Left renal pelvis (tissue), 4 donors: ENCODE results near the gene KIAA0232. TPM values are rescaled to one million over a fixed set of nuclear protein-coding genes. Genes with fewer than 3 reads are reported as not detected.

Experiments used
- DNase-seq, 4 donors: peaks; one replicate each; pipeline ENCODE4 v3.0.0-alpha.2; 2013; ENCODE audit warnings: low read depth in 4 of 4, low spot score in 3 of 4
- polyA plus RNA-seq, 4 donors: library from polyadenylated mRNA; unstranded; fragments of 120-200 nt; gene quantifications; one replicate each; pipeline ENCODE4 v1.2.1, GENCODE V29; 2013; ENCODE audit not compliant: insufficient read length in 4 of 4

KIAA0232 gene
- polyA plus RNA-seq, 4 donors: 33.5 to 45.9 (median 41.5) TPM

DNA sequence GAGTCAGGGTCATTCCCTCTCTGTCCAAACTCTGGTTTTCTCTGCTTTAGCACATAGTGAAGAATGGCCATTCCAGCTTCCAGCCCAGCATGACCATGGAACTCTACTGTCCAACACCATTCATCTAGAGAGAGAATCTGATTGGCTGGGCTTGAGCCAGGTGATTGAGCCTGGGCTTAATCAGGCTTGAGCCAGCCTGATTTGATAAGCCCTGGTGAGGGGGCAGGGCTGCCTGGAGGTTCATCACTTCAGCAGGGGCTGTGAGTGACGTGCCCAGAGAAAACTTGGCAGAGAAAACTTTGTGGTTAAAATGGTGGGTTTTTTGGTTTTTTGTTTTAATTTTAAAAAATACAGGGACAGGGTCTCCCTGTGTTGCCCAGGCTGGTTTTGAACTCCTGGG is 62.5 kb downstream of the KIAA0232 start:
- DNase-seq: no peak

DNA sequence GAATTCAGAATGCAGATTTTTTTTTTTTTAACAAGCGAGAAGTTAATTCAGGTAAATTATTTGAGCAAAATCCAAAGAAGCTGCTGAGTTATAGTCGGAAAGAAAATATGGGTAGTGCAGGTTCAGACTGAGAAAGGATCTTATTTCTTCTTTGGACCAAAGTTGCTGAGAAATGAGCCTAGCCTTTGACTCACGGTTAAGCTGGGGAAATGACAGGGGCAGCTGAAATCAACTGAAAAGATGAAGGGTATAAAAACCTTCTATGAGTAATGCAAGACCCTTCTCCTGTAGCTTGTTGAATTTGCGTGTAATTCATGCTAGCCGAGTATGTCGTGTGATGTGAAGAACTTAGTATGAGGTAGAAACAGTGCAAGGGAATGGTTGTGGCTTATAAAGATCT is 63.0 kb downstream of the KIAA0232 start:
- DNase-seq: no peak

DNA sequence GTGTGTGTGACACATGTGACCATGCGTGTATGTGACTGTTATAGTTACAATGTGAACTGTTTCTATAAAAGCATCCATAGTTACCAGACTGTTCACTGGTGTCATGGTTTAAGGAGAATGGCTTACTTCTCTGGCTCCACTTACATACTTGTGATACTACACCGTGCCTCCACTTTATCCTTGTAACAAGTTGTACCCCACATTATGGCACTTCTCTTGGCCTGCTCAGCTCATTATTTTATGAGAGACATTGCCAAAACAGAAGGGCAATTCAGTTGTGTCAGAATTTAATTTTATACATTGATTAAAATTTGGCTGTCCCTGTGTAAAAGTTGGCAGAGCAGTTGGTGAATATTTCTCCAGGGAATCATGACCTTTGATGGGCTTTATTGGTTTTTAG is 64.7 kb downstream of the KIAA0232 start:
- no peak for DNase-seq

DNA sequence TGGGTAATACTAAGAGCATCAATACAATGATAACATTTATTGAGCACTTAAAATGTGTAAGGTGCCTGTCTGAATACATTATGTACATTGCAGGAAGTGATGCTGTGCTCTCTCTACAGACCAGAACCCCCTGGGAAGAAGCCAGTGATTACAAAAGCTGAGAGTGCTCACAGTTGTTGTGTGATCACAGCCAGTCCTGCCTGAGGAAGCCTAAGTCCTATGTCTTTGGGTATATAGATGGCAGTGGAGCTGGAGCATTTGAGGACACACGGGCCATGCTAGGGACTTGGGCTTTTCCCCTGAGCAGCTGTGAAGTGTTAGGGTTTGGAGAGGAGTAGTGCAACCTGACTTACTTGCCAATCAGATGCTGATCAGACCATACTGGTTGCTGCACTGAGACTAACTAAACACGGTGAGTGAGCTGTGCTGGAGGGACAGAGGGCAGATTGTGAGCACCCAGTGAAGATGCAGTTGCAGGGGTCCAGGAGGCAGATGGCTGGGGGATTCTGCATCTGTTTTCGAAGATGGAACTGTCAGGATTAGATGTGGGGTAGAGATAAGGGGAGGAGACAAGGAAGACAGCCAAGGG is 66.3 kb downstream of the KIAA0232 start:
- no peak for DNase-seq

GRCh38 chr4:6849691-6850090 is 67.2 kb downstream of the KIAA0232 start:
- no peak for DNase-seq

DNA sequence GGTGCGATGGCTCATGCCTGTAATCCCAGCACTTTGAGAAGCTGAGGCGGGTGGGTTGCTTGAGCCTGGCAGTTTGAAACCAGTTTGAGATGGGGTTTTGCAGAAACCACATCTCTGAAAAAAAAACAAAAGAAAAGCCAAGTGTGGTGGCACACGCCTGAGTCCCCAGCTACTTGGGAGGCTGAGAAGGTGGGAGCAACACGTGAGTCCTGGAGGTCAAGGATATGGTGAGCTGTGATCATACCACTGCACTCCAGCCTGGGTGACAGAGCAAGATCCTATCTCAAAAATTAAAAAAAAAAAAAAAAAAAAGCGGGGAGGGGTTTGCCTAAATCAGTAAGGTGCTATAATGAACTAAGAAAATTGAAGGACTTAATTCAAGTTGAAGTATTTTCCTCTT is 68.9 kb downstream of the KIAA0232 start:
- DNase-seq: no peak

- DNase-seq: no peak
Measured at GRCh38 chr4:6851962-6852361, 69.4 kb downstream of the KIAA0232 start.

GRCh38 chr4:6852582-6852981 is 70.1 kb downstream of the KIAA0232 start:
- DNase-seq: no peak

GRCh38 chr4:6854098-6854744 is 71.7 kb downstream of the KIAA0232 start:
- DNase-seq: no peak

- DNase-seq: no peak
Measured at GRCh38 chr4:6855692-6856297, 73.3 kb downstream of the KIAA0232 start.

DNA sequence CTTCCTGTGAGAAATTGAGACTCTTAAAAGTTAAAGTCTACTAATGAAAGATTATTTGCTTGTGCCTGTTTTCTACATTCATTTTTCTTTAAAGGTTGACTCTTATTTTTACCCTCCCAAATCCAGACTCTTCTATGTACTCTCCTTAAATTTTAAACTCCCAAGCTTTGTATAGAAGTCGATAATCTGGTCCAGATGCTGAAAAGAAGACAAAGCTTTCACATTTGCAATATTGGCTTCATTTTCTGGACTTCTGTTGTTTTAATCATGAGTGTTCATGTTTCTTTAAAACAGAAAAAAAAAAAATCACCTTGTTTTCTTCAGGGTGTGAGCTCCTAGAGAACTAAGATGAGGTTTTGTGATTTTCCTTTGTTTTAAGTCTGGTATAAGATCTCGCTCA is 73.9 kb downstream of the KIAA0232 start:
- DNase-seq: no peak

DNA sequence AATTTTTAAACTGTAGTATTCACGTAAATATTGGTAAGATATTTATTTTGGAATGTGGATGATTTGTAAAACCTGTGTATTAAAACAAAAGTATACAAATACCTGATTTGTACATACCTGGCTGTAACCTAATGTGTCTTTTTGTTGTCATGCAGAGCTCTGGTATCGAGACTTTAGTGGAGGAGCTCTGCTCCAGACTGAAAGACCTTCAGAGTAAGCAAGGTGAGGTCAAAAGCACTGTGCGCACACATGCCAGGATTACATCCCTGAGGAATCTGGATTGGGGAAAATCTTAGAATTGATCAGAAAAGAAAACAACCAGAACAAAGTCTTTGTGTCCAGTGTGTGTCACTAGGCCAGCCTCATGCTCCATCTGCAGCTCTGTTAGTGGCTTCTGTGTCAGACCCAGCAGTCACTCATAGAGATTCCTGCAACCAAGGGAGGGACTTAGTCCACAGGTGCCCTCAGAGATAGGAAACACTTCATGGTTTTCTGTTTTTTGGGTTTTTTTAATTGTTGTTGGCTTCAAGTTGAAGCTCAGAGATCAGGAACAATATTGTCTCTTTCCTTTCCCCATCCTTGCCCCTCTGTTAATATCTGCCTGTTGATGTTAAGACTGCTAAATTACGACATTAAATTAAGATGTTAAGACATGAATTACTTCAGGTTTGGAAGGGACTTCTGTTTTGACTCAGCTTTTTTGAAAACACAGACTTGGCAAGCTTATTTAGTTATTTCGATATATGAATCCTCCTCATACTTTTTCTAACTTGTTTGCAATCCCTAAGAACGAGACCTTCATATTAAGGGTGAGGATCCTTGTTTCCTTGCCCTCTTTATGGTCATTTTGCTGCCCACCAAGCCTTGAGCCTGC is 74.7 kb downstream of the KIAA0232 start:
- DNase-seq: no peak

GRCh38 chr4:6858997-6859396 is 76.5 kb downstream of the KIAA0232 start:
- no peak for DNase-seq

DNA sequence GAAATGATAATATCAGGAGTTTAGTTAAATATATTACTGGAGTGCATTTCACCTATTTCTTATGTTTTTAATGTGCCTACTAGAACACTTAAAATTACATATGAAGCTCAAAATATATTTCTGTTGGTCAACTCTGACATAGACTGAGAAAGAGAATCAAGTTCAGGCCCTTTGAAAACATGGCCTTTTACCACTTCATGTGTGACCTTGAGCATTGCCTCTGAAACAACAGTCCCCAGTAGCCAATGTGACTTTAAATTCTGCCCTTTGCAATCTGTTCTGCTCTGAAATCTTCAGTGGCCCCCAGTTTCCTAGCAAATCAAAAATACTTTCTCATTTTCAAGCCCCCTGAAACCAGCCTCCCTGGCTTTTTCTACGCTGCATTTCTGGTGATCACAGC is 77.0 kb downstream of the KIAA0232 start:
- DNase-seq: no peak

DNA sequence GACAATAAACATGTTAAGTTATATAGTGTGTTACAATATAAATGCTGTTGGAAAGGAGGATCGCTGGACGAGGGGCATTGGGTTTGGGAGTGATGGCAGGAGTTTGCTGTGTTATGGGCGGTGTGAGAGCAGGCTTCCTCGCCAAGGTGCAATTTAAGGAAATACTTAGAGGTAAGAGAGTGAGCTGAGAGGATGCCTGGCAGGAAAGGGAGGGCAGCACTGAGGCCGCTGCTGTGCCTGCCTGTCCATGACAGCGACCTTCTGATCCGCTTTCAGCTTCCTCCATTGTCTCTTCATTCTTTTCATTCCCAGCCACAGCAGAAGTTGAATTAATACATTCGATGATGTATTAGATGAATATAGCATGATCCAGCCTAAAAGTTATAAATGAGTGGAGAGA is 85.9 kb downstream of the KIAA0232 start:
- DNase-seq: no peak

DNA sequence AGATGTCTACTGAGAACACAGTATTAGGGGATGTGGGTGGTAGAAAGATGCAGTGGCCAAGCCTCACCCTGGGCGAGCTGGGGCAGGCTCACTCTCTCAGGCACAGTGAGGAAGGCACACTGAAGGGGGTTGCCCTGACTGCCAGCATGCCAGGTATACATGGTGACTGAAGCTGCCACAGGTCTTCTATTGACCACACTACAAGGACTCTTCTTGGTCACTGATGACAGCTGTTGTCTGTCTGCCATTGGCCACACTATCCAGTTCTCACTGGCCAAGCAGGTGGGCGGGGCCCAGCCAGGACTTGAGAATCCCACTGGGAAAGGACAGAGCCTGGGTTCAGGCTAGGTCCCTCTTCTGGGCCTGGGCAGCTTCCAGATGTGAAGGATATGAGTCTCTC is 87.4 kb downstream of the KIAA0232 start:
- DNase-seq: no peak

DNA sequence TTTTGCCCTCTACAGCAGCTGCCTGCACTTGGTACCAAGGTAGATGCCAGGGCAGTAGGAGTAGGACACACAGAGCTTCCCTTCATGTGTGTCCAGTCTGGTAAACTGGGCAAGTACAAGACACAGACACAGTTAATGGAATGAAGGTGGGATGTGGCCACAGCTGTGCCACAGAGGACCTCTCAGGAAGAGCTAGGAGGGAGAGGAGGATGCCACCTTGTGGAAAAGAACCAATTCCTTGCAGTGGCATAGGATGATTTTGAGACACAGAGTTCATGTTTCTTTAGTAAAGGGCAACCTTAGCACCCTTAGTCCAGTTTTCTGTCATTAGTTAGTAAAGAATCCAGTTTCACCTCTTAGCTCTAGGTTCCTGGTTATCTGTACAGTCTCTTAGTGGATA is 90.8 kb downstream of the KIAA0232 start:
- DNase-seq: no peak

DNA sequence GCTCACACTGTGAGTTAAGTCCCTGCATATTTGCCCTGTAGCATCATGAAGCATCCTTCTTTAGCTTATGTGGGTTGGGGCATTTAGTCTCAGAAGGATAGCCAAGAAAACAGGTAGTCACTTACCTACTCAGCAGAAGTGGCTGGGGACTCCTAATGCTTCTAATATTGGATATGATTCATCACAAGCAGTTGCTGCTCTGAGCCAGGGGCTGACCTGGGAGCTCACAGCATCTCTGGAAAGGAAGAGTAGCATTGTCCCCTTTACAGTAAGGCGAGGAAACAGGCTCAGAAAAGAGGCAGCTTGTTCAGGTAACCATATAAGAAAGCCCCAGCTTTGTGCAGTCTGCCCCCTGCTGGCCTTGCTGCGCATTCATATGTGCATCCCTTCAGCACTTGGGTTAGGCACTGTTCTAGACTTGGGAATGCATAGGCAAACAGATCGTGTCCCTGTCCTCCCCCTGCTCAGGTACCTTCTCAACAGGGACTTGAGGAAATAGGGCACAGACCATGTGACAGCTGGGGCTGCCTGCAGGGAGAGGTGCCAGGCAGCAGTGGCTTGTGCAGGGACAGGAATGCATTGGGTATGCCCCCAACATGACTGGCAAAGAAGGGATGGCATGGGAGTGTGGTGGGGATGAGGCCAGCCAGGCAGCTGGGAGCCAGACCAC is 91.4 kb downstream of the KIAA0232 start:
- DNase-seq: peak in 1 of 4 donors; percentile 26

DNA sequence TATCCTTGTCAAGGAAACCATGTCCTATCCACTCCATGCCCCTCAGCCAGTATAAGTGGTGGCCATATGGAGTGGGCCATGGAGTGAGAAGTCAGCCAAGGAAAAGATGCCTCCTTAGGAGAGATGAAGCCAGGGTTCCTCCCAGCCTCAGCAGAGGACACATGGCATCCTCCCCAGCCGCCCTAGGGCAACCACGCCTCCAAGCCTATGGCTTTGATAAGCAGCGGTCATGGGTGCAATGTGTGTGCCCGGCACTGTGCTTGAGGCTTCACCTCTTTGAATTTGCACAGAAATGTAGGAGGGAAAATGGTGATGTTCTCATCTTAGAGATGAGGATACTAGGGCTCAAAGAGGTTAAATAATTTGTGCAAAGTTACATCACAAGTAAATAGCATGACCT is 92.5 kb downstream of the KIAA0232 start:
- DNase-seq: no peak

GRCh38 chr4:6875431-6875831 is 92.9 kb downstream of the KIAA0232 start:
- no peak for DNase-seq

- DNase-seq: no peak
Measured at GRCh38 chr4:6876440-6876839, 93.9 kb downstream of the KIAA0232 start.
